IgD-negative memory B cell (primary cell): ENCODE measurements around the gene VEPH1. TPM values are rescaled to one million over a fixed set of nuclear protein-coding genes. Genes with fewer than 3 reads are reported as not detected.

Source experiments
- H3K27ac Mint-ChIP-seq, 3 donors: one replicate each; pipeline ENCODE4 v1.8.0; 2020 to 2022; ENCODE audit warnings: mild to moderate bottlenecking in 3 of 3, mixed read lengths in 3 of 3, moderate library complexity in 1 of 3
- H3K27me3 Mint-ChIP-seq: one replicate; pipeline ENCODE4 v1.8.0; 2021; ENCODE audit warnings: mixed read lengths
- H3K36me3 Mint-ChIP-seq: one replicate; pipeline ENCODE4 v1.8.0; 2020; ENCODE audit warnings: mild to moderate bottlenecking, mixed read lengths
- H3K4me1 Mint-ChIP-seq, 3 donors: one replicate each; pipeline ENCODE4 v1.8.0; 2020 to 2022; ENCODE audit warnings: mixed read lengths in 3 of 3, mild to moderate bottlenecking in 1 of 3
- H3K4me3 Mint-ChIP-seq, 4 donors: one replicate each; pipeline ENCODE4 v1.8.0; 2020 to 2022; ENCODE audit warnings: mild to moderate bottlenecking in 4 of 4, mixed read lengths in 4 of 4, moderate library complexity in 3 of 4
- H3K9me3 Mint-ChIP-seq, 3 donors: one replicate each; pipeline ENCODE4 v1.8.0; 2020 to 2021; ENCODE audit warnings: mixed read lengths in 3 of 3, mild to moderate bottlenecking in 1 of 3
- polyA plus RNA-seq: library from polyadenylated mRNA; unstranded; fragments of 300-500 nt; fragmentation: Illumina TruSeq; gene quantifications from one replicate; pipeline ENCODE4 v1.2.3, GENCODE V29; 2021

The VEPH1 gene
- polyA plus RNA-seq, 1 donor from 2014 or later, result not detected

DNA sequence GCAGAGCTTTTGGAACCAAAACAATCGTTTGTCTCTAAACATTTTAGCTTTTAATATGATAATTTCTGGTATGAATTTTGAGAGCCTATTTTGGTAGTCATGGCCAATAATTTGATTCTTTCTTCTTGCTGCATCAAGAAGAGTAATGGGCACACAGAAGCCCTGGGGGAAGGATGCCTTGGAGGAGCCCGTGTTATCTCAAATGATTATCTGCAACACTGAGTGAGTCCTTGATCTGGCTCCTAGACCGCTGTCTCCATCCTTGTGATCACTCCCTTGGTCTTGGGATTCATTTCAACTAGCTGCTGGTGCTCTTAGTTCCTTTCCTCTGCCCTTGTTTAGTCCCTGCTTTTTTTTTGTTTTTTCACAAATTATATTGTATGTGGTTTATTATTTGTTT is 265.3 kb downstream of the VEPH1 start:
- Mint-ChIP-seq H3K9me3 (peaks cover 0 to 3% (median 0%) of the 10 kb centered on the region in 3 donors), H3K4me1 (peaks cover 0 to 2% (median 2%) of the 10 kb centered on the region in 3 donors), H3K4me3 (no peak overlapping the region), H3K27ac (no peak overlapping the region), H3K36me3 (peaks cover 2% of the 10 kb centered on the region), H3K27me3 (peaks cover 2% of the 10 kb centered on the region)

DNA sequence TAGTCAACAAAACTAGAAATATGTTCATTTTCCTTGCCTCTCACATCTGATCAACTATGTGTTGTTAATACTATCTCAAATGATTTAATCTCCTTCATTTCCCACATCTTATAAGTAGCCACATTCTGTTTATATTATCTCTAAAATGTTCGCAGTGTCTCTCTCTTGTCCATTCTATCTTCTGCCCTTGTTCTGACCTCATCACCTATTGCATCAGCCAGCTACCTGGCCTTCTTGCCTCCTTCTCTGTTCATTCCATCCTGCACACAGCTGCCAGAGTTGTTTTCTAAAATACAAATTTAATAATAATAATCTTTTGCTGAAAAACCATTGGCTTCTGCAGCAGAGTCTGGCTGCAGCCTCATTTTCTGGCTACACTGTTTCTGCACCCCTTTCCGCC is 267.9 kb downstream of the VEPH1 start:
- H3K9me3 Mint-ChIP-seq, result peaks cover 0 to 4% (median 0%) of the 10 kb centered on the region in 3 donors
- H3K27me3 Mint-ChIP-seq, result peaks cover 2% of the 10 kb centered on the region
- peaks cover 0 to 2% (median 2%) of the 10 kb centered on the region in 3 donors for H3K4me1 Mint-ChIP-seq
- H3K4me3 Mint-ChIP-seq, result no peak overlapping the region
- H3K36me3 Mint-ChIP-seq, result peaks cover 4% of the 10 kb centered on the region
- no peak overlapping the region for H3K27ac Mint-ChIP-seq

DNA sequence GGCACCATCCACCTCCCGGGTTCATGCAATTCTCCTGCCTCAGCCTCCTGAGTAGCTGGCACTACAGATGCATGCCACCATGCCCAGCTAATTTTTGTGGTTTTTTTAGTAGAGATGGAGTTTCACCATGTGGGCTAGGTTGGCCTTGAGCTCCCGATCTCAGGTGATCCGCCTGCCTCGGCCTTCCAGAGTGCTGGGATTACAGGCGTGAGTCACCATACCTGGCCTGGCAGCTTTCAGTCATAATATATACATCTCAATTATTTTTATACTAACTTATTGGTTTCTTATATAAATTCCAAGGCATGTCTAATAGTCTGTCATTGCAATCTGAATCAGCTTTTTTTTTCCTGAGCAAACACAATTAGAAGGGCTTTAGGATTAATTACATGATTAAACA is 269.3 kb downstream of the VEPH1 start:
- Mint-ChIP-seq H3K4me1 (peaks cover 0 to under 1% (median under 1%) of the 10 kb centered on the region in 3 donors), H3K36me3 (peaks cover 4% of the 10 kb centered on the region), H3K4me3 (no peak overlapping the region), H3K9me3 (peaks cover 0 to 4% (median 0%) of the 10 kb centered on the region in 3 donors), H3K27ac (no peak overlapping the region), H3K27me3 (peaks cover under 1% of the 10 kb centered on the region)

DNA sequence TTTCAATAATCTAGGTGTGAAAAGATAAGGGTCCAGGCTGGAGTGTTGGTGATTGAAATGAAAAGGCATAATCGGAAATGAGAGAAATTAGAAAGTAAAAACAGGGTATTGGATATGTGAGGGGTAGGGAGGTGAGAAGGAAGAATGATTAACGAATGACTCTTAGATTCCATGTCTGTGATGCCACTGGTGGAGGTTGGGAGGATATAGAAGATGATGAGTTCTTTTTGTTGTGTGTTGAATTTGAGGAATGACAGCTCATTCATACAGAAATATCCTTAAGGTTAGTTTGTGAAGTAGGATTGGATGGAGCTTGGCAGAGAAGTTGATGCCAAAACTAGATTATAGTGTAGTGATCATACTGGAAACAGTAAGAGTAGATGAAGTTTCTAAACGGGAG is 271.1 kb downstream of the VEPH1 start:
- H3K4me3 Mint-ChIP-seq, result no peak overlapping the region
- no peak overlapping the region for H3K27ac Mint-ChIP-seq
- H3K36me3 Mint-ChIP-seq, result peaks cover 4% of the 10 kb centered on the region
- no peaks in the 10 kb centered on the region for H3K4me1 Mint-ChIP-seq
- H3K9me3 Mint-ChIP-seq, result peaks cover 0 to 5% (median 0%) of the 10 kb centered on the region in 3 donors
- H3K27me3 Mint-ChIP-seq, result no peaks in the 10 kb centered on the region

DNA sequence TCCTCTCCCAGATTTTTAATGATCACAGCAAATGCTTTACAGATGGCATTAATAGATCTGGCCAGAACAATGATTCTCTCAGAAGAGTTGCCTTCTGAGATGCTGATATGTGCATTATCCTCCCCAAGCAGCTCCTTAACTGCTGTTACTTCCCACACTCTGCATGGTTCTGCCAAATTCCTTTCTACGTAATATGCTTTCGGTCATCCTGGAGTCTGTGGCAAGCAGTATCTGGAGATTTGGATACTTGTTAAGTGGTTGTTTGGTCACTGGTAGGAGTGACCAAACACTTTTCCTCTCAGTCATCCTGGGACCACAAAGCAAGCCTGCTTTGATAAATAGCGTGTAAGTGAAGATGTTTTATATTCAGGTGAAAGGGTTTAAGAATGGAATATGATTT is 272.1 kb downstream of the VEPH1 start:
- no peaks in the 10 kb centered on the region for H3K4me1 Mint-ChIP-seq
- H3K27ac Mint-ChIP-seq, result no peak overlapping the region
- H3K36me3 Mint-ChIP-seq, result peaks cover 4% of the 10 kb centered on the region
- peaks cover 0 to 5% (median 0%) of the 10 kb centered on the region in 3 donors for H3K9me3 Mint-ChIP-seq
- no peak overlapping the region for H3K4me3 Mint-ChIP-seq
- H3K27me3 Mint-ChIP-seq, result no peaks in the 10 kb centered on the region

DNA sequence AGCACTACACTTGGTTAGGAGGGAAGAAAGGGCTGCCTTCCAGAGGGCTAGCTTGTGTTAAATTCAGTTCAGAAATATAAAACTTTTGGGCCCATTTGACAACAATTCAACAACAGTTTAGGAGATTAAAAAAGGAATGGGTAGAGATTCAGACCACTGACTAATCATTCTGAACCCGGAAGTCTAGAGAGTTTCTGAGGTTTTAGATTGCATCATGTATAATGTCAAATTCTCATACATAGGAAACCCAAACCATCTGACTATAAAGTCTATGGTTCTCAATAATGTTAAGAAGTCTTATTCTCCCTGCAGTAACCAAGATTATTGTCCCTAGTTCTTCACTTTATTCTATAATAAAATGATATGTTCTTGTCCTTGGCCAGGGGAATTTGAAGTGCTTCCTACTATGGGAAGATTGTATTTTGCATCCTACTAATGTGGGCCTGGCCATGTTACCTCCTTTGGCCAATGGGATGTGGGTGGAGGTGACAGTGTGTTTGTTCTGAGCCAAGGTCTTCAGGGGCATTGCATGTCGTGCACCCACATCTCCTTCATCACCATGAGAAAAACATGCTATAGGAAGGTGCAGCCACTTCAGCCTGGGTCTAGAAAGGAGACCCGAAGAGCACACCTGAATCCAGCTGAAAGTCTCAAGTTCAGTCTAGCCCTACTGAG is 276.9 kb downstream of the VEPH1 start:
- H3K27ac Mint-ChIP-seq, result no peak overlapping the region
- peaks cover 0 to 2% (median 0%) of the 10 kb centered on the region in 3 donors for H3K9me3 Mint-ChIP-seq
- H3K27me3 Mint-ChIP-seq, result no peaks in the 10 kb centered on the region
- no peaks in the 10 kb centered on the region for H3K4me1 Mint-ChIP-seq
- no peak overlapping the region for H3K4me3 Mint-ChIP-seq
- no peaks in the 10 kb centered on the region for H3K36me3 Mint-ChIP-seq

DNA sequence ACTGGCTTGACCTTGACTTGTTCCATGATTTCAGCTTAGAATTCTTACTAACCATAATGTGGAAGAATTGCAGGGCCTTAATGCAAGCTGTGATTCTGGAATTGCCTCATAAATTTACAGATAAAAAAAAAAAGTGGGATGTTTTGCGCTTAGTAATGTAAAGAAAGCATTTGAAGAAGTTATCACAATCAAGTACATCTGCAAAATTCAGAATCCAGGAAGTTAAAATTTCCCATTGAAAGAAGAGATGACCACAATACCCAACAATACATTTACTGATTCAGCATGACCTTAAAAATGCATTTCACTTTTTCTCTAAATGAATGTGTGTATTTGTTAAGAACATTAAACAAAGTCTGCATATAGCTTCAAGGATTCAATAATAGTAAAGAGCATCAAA is 278.2 kb downstream of the VEPH1 start:
- H3K27me3 Mint-ChIP-seq, result no peaks in the 10 kb centered on the region
- no peaks in the 10 kb centered on the region for H3K36me3 Mint-ChIP-seq
- no peak overlapping the region for H3K27ac Mint-ChIP-seq
- H3K4me1 Mint-ChIP-seq, result peaks cover 0 to 2% (median 0%) of the 10 kb centered on the region in 3 donors
- no peak overlapping the region for H3K4me3 Mint-ChIP-seq
- H3K9me3 Mint-ChIP-seq, result peaks cover 0 to 2% (median 0%) of the 10 kb centered on the region in 3 donors

DNA sequence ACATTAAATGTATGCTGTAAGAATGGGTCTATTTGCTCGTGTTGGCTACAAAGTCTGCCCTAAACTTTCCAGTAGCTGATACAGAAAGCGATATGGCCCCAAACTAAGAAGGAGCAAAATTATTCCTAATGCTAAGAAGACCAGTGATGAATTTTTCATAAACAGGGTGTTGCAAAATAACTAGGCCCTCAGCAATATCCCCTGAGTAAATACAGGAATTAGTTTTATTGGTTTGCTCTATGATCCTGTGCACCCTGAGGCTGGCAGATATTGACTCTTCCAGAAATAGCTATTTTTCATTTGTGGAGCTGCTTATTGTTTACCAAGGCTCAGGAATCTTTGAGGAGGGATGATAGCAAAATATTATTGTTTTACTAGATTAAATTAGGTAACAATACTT is 282.3 kb downstream of the VEPH1 start:
- no peak overlapping the region for H3K4me3 Mint-ChIP-seq
- H3K27ac Mint-ChIP-seq, result no peak overlapping the region
- no peaks in the 10 kb centered on the region for H3K9me3 Mint-ChIP-seq
- peaks cover 0 to 2% (median 0%) of the 10 kb centered on the region in 3 donors for H3K4me1 Mint-ChIP-seq
- H3K36me3 Mint-ChIP-seq, result peaks cover 2% of the 10 kb centered on the region
- no peaks in the 10 kb centered on the region for H3K27me3 Mint-ChIP-seq

DNA sequence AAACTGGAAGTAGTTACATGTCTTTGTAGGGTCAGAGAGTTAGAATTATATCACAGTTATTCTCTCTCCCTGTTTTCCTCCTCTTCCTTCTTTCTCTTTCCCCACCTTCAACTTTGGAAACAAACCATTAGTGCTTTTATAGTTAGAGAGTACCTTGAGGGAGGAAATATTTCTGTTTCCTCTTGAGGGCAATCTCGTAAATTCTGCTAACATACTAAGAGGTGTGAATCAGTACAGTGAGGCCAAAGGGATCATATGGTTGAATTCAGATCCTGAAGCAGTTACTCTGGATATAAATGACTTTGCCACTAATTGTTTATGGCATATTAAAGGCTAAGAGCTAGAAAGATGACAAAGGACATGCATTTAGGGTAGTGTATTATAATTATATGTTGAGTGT is 283.0 kb downstream of the VEPH1 start:
- H3K36me3 Mint-ChIP-seq, result peaks cover 2% of the 10 kb centered on the region
- H3K4me1 Mint-ChIP-seq, result peaks cover 0 to 2% (median 0%) of the 10 kb centered on the region in 3 donors
- H3K4me3 Mint-ChIP-seq, result no peak overlapping the region
- H3K9me3 Mint-ChIP-seq, result no peaks in the 10 kb centered on the region
- no peak overlapping the region for H3K27ac Mint-ChIP-seq
- no peaks in the 10 kb centered on the region for H3K27me3 Mint-ChIP-seq

DNA sequence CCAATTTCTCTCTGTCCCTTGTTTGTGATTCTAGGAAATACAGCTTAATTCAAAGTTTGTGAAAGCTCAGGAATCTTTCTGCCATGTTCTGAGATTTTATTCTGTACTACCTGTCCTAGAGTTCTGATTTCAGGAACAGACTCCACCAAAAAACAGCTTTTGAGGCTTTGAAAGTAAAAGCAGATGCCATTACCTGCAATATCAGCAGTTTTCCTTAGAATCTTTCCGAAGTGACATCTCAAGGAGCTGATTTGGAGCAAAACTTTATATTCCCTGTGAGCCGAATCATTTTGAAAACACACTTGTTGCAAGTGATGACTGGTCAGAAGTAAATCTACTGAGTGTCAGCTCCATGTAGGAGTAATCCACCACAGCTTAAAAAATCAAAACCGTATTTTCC is 284.0 kb downstream of the VEPH1 start:
- Mint-ChIP-seq H3K4me1 (peaks cover 0 to 2% (median 0%) of the 10 kb centered on the region in 3 donors), H3K27ac (no peak overlapping the region), H3K36me3 (peaks cover 2% of the 10 kb centered on the region), H3K9me3 (no peaks in the 10 kb centered on the region), H3K27me3 (no peaks in the 10 kb centered on the region), H3K4me3 (no peak overlapping the region)

Other genes starting within 250 kb of the VEPH1 start
- gene PTX3, start 66.6 kb downstream of the VEPH1 start, polyA plus RNA-seq, result not detected